NT2/D1 (cell line): ENCODE results near the gene GRAMD1B.
"Not testable (repeated sequence)": the region's sequence is repeated elsewhere in the genome, so short reads cannot be mapped to it uniquely, and the experiment has no call there.

ENCODE experiments used
- DNase-seq: peaks from one replicate; pipeline ENCODE4 v3.0.0-alpha.2; 2011; ENCODE audit warnings: low read depth, low spot score
- H3K27me3 ChIP-seq: 2 replicates; pipeline ENCODE4 v1.6.0; 2011; ENCODE audit warnings: mild to moderate bottlenecking; ENCODE audit not compliant: insufficient read length, insufficient read depth
- H3K36me3 ChIP-seq: 2 replicates; pipeline ENCODE4 v1.6.1; 2011; ENCODE audit warnings: mild to moderate bottlenecking, low read length, mixed read lengths; ENCODE audit not compliant: insufficient read depth, insufficient read length
- H3K4me1 ChIP-seq: 2 replicates; pipeline ENCODE4 v1.5.1; 2011; ENCODE audit not compliant: insufficient read depth, insufficient read length
- H3K4me3 ChIP-seq: 2 replicates; pipeline ENCODE4 v1.5.1; 2011; ENCODE audit warnings: low read depth; ENCODE audit not compliant: insufficient read length
- H3K9ac ChIP-seq: 2 replicates; pipeline ENCODE4 v1.6.0; 2011; ENCODE audit warnings: low read depth; ENCODE audit not compliant: insufficient read length
- H3K9me3 ChIP-seq: 2 replicates; pipeline ENCODE4 v1.5.1; 2011; ENCODE audit warnings: mild to moderate bottlenecking, low read length; ENCODE audit not compliant: insufficient read depth
- SUZ12 ChIP-seq: IDR thresholded peaks from 2 replicates; pipeline ENCODE4 v1.6.1; 2011; ENCODE audit not compliant: insufficient read length, insufficient read depth; ENCODE audit errors: extremely low read depth
- YY1 ChIP-seq: IDR thresholded peaks from 2 replicates; pipeline ENCODE4 v1.6.1; 2011; ENCODE audit not compliant: insufficient read length, insufficient read depth
- ZNF274 ChIP-seq: IDR thresholded peaks from 2 replicates; pipeline ENCODE4 v1.6.1; 2011; ENCODE audit warnings: mild to moderate bottlenecking, low read depth, low read length

The GRAMD1B gene

GRCh38 chr11:123451183-123451781 is 21.2 kb downstream of the GRAMD1B start:
- DNase-seq, result no peak

GRCh38 chr11:123452794-123453193 is 22.7 kb downstream of the GRAMD1B start:
- H3K4me1 ChIP-seq, result no peaks in the 10 kb centered on the region
- H3K36me3 ChIP-seq, result no peaks in the 10 kb centered on the region
- H3K9me3 ChIP-seq, result no peaks in the 10 kb centered on the region
- no peak overlapping the region for H3K4me3 ChIP-seq
- no peak for TF ChIP-seq SUZ12
- TF ChIP-seq YY1, result no peak
- TF ChIP-seq ZNF274, result no peak
- no peak overlapping the region for H3K9ac ChIP-seq
- no peak for DNase-seq
- no peaks in the 10 kb centered on the region for H3K27me3 ChIP-seq

More at GRCh38 chr11:123451183-123451781, 21.2 kb downstream of the GRAMD1B start:
- H3K36me3 ChIP-seq, result peaks cover 3% of the 10 kb centered on the region
- H3K9me3 ChIP-seq, result no peaks in the 10 kb centered on the region
- TF ChIP-seq SUZ12 (no peak), ZNF274 (no peak), YY1 (no peak)
- no peaks in the 10 kb centered on the region for H3K27me3 ChIP-seq
- H3K9ac ChIP-seq, result no peak overlapping the region
- no peak overlapping the region for H3K4me3 ChIP-seq
- no peaks in the 10 kb centered on the region for H3K4me1 ChIP-seq

GRCh38 chr11:123454060-123454651 is 24.1 kb downstream of the GRAMD1B start:
- TF ChIP-seq ZNF274 (no peak), SUZ12 (no peak), YY1 (no peak)
- no peaks in the 10 kb centered on the region for H3K4me1 ChIP-seq
- H3K4me3 ChIP-seq, result no peak overlapping the region
- DNase-seq, result no peak
- H3K9me3 ChIP-seq, result no peaks in the 10 kb centered on the region
- H3K9ac ChIP-seq, result peak overlapping the region; percentile 38
- H3K36me3 ChIP-seq, result no peaks in the 10 kb centered on the region
- no peaks in the 10 kb centered on the region for H3K27me3 ChIP-seq

- H3K9me3 ChIP-seq, result no peaks in the 10 kb centered on the region
- no peaks in the 10 kb centered on the region for H3K27me3 ChIP-seq
- DNase-seq, result no peak
- TF ChIP-seq YY1, result no peak
- TF ChIP-seq ZNF274, result no peak
- no peaks in the 10 kb centered on the region for H3K4me1 ChIP-seq
- no peak overlapping the region for H3K4me3 ChIP-seq
- no peak overlapping the region for H3K9ac ChIP-seq
- H3K36me3 ChIP-seq, result no peaks in the 10 kb centered on the region
These were observed 24.7 kb downstream of the GRAMD1B start for GRCh38 chr11:123454796-123455195.

- H3K4me1 ChIP-seq, DNase-seq, H3K4me3 ChIP-seq, H3K27me3 ChIP-seq, H3K9me3 ChIP-seq, H3K9ac ChIP-seq, H3K36me3 ChIP-seq: not testable (repeated sequence)
These were observed 26.4 kb downstream of the GRAMD1B start for GRCh38 chr11:123456448-123456847.

GRCh38 chr11:123457187-123457770 is 27.2 kb downstream of the GRAMD1B start:
- Histone ChIP-seq H3K36me3 (no peaks in the 10 kb centered on the region), H3K9me3 (no peaks in the 10 kb centered on the region), H3K4me1 (no peaks in the 10 kb centered on the region), H3K27me3 (no peaks in the 10 kb centered on the region), H3K9ac (no peak overlapping the region), H3K4me3 (no peak overlapping the region)
- TF ChIP-seq YY1, result no peak
- no peak for TF ChIP-seq SUZ12
- TF ChIP-seq ZNF274, result no peak
- no peak for DNase-seq

- H3K9ac ChIP-seq, result no peak overlapping the region
- H3K27me3 ChIP-seq, result no peaks in the 10 kb centered on the region
- no peaks in the 10 kb centered on the region for H3K4me1 ChIP-seq
- no peaks in the 10 kb centered on the region for H3K9me3 ChIP-seq
- H3K4me3 ChIP-seq, result no peak overlapping the region
- no peak for DNase-seq
- H3K36me3 ChIP-seq, result no peaks in the 10 kb centered on the region
- TF ChIP-seq YY1, result no peak
- no peak for TF ChIP-seq SUZ12
- no peak for TF ChIP-seq ZNF274
These were observed 28.4 kb downstream of the GRAMD1B start for GRCh38 chr11:123458501-123458900.
